CD4-positive, alpha-beta memory T cell (primary cell): ENCODE results near the gene BTF3. TPM values are rescaled to one million over a fixed set of nuclear protein-coding genes. Genes with fewer than 3 reads are reported as not detected.
A peak's percentile ranks its signal among the peaks of the same experiment; 100 is the strongest.

ENCODE experiments used
- CTCF ChIA-PET: fragments of 350-600 bp; sonication (Branson Sonifier 250); formaldehyde crosslinking; loops from one replicate; lab custom pipeline; 2021; ENCODE audit warnings: inconsistent platforms; ENCODE audit not compliant: partially characterized antibody; lab: Charles Lee
- POLR2A ChIA-PET: fragments of 350-600 bp; sonication (Branson Sonifier 250); formaldehyde crosslinking; loops from one replicate; lab custom pipeline; 2021; ENCODE audit not compliant: partially characterized antibody; lab: Charles Lee
- DNase-seq, 5 donors: peaks; one replicate each; pipeline versions ENCODE4 v3.0.0 to v3.0.0-alpha.2; 2020 to 2022; ENCODE audit warnings: mixed read lengths in 1 of 5
- H3K27ac ChIP-seq: one replicate; pipeline ENCODE4 v1.7.0; 2013; ENCODE audit warnings: low read depth, low read length
- H3K27me3 ChIP-seq: 2 replicates; pipeline ENCODE4 v1.7.0; 2013; ENCODE audit warnings: mild to moderate bottlenecking, low read length, moderate library complexity; ENCODE audit not compliant: insufficient read depth
- H3K36me3 ChIP-seq: 2 replicates; pipeline ENCODE4 v1.7.0; 2013; ENCODE audit warnings: mild to moderate bottlenecking, low read length, moderate library complexity; ENCODE audit not compliant: insufficient read depth
- H3K4me1 ChIP-seq: 2 replicates; pipeline ENCODE4 v1.7.0; 2013; ENCODE audit warnings: mild to moderate bottlenecking, low read length, moderate library complexity; ENCODE audit not compliant: insufficient read depth
- H3K4me3 ChIP-seq, 2 donors: one replicate each; pipeline ENCODE4 v1.7.0; 2013; ENCODE audit warnings: low read length in 2 of 2, mild to moderate bottlenecking in 1 of 2
- H3K9me3 ChIP-seq, 2 donors: one replicate each; pipeline ENCODE4 v1.7.0; 2013; ENCODE audit warnings: low read length in 2 of 2, control low read depth in 1 of 2; ENCODE audit not compliant: control insufficient read depth in 1 of 2
- H3K27ac Mint-ChIP-seq, 7 donors: one replicate each; pipeline ENCODE4 v1.8.0; 2020 to 2021; ENCODE audit warnings: mixed read lengths in 7 of 7, mild to moderate bottlenecking in 6 of 7, inconsistent platforms in 3 of 7, moderate library complexity in 3 of 7
- H3K27me3 Mint-ChIP-seq, 2 donors: one replicate each; pipeline ENCODE4 v1.8.0; 2020 to 2021; ENCODE audit warnings: mixed read lengths in 2 of 2
- H3K36me3 Mint-ChIP-seq, 2 donors: one replicate each; pipeline ENCODE4 v1.8.0; 2020 to 2021; ENCODE audit warnings: mixed read lengths in 2 of 2, inconsistent platforms in 1 of 2, mild to moderate bottlenecking in 1 of 2
- H3K4me1 Mint-ChIP-seq, 4 donors: one replicate each; pipeline ENCODE4 v1.8.0; 2020 to 2021; ENCODE audit warnings: mixed read lengths in 4 of 4, mild to moderate bottlenecking in 1 of 4
- H3K4me3 Mint-ChIP-seq, 8 donors: one replicate each; pipeline ENCODE4 v1.8.0; 2020 to 2021; ENCODE audit warnings: mixed read lengths in 8 of 8, mild to moderate bottlenecking in 7 of 8, moderate library complexity in 6 of 8, inconsistent platforms in 3 of 8
- H3K9me3 Mint-ChIP-seq, 8 donors: one replicate each; pipeline ENCODE4 v1.8.0; 2020 to 2021; ENCODE audit warnings: mixed read lengths in 8 of 8, mild to moderate bottlenecking in 5 of 8, inconsistent platforms in 3 of 8, moderate library complexity in 1 of 8
- intact Hi-C: fragments of 100-400 bp; cut with micrococcal nuclease; formaldehyde crosslinking; loops from one replicate; pipeline ENCODE4 v1.15.1; 2023
- polyA plus RNA-seq, 2 donors: library from polyadenylated mRNA; unstranded; fragments of 300-500 nt; fragmentation: Illumina TruSeq; gene quantifications; one replicate each; pipeline ENCODE4 v1.2.3, GENCODE V29; 2021
- total RNA-seq, 2 experiments: library from RNA; stranded (reverse); gene quantifications; one replicate each; pipeline ENCODE4 v1.2.3, GENCODE V29; 2021

Gene BTF3
- total and polyA plus RNA-seq, 4 experiments from 2014 or later = 538 to 779 (median 657) TPM

GRCh38 chr5:73493421-73493820 is 4.8 kb upstream of the BTF3 start:
- Mint-ChIP-seq H3K27me3 (peaks cover 14 to 24% of the 10 kb centered on the region in 2 donors), H3K9me3 (no peaks in the 10 kb centered on the region), H3K27ac (no peak overlapping the region), H3K36me3 (peaks cover 0 to 5% of the 10 kb centered on the region in 2 donors), H3K4me3 (no peak overlapping the region), H3K4me1 (peaks cover 4 to 10% (median 8%) of the 10 kb centered on the region in 4 donors)
- peaks cover 9% of the 10 kb centered on the region for H3K4me1 ChIP-seq
- H3K4me3 ChIP-seq = no peak overlapping the region
- POLR2A ChIA-PET = no interaction called here
- no peaks in the 10 kb centered on the region for H3K9me3 ChIP-seq
- H3K27me3 ChIP-seq = no peaks in the 10 kb centered on the region
- intact Hi-C loops = no loop called here
- H3K36me3 ChIP-seq = no peaks in the 10 kb centered on the region
- CTCF ChIA-PET = no interaction called here
- DNase-seq = no peak
- H3K27ac ChIP-seq = no peak overlapping the region

GRCh38 chr5:73494721-73495120 is 3.5 kb upstream of the BTF3 start:
- POLR2A ChIA-PET = no interaction called here
- Mint-ChIP-seq H3K27ac (no peak overlapping the region), H3K9me3 (no peaks in the 10 kb centered on the region), H3K4me1 (peaks cover 11 to 21% (median 16%) of the 10 kb centered on the region in 4 donors), H3K27me3 (peaks cover 14 to 19% of the 10 kb centered on the region in 2 donors), H3K4me3 (no peak overlapping the region), H3K36me3 (peaks cover 0 to 16% of the 10 kb centered on the region in 2 donors)
- intact Hi-C loops = no loop called here
- CTCF ChIA-PET = interaction anchor here (0.6 kb wide), 1 partner anchor 39 kb away, joined by 3 read pairs; no protein-coding TSS in a partner anchor
- no peaks in the 10 kb centered on the region for H3K36me3 ChIP-seq
- DNase-seq = no peak
- no peaks in the 10 kb centered on the region for H3K9me3 ChIP-seq
- no peaks in the 10 kb centered on the region for H3K27me3 ChIP-seq
- H3K4me3 ChIP-seq = no peak overlapping the region
- no peak overlapping the region for H3K27ac ChIP-seq
- peaks cover 18% of the 10 kb centered on the region for H3K4me1 ChIP-seq

GRCh38 chr5:73495772-73496335 is 2.4 kb upstream of the BTF3 start:
- ChIA-PET POLR2A (interaction anchor here (4.7 kb wide), 1 partner anchor 69 kb away, joined by 45 read pairs; the partner anchor contains the start of genes ANKRA2 and UTP15), CTCF (interaction anchor here (1.2 to 2.4 kb wide), 2 partner anchors 42 to 45 kb away, joined by 3 to 9 read pairs; no protein-coding TSS in a partner anchor)
- H3K36me3 Mint-ChIP-seq = peaks cover under 1 to 21% of the 10 kb centered on the region in 2 donors

GRCh38 chr5:73496984-73497457 is 1.2 kb upstream of the BTF3 start:
- Histone ChIP-seq H3K27me3 (no peaks in the 10 kb centered on the region), H3K9me3 (no peaks in the 10 kb centered on the region), H3K4me1 (peaks cover 38% of the 10 kb centered on the region), H3K27ac (no peak overlapping the region), H3K36me3 (peaks cover 5% of the 10 kb centered on the region), H3K4me3 (no peak overlapping the region)
- intact Hi-C loops = no loop called here
- POLR2A ChIA-PET = interaction anchor here (1.3 to 4.7 kb wide), 4 partner anchors 49 to 1840 kb away, joined by 3 to 45 read pairs (median 4); partner anchors contain the start of genes ANKRA2, FOXD1, HMGCR and UTP15
- peaks cover 11 to 27% of the 10 kb centered on the region in 2 donors for H3K36me3 Mint-ChIP-seq
- H3K4me1 Mint-ChIP-seq = peaks cover 25 to 41% (median 31%) of the 10 kb centered on the region in 4 donors
- H3K9me3 Mint-ChIP-seq = no peaks in the 10 kb centered on the region
- no peak for DNase-seq
- peak overlapping the region in 4 of 7 donors; percentile 99 for H3K27ac Mint-ChIP-seq
- peak overlapping the region in 5 of 8 donors; percentile 43 to 98 (median 95) for H3K4me3 Mint-ChIP-seq
- peaks cover 14 to 16% of the 10 kb centered on the region in 2 donors for H3K27me3 Mint-ChIP-seq
- CTCF ChIA-PET = interaction anchor here (1.2 to 2.4 kb wide), 2 partner anchors 40 to 46 kb away, joined by 3 to 9 read pairs; no protein-coding TSS in a partner anchor

More at GRCh38 chr5:73495772-73496335, 2.4 kb upstream of the BTF3 start:
- intact Hi-C loops = no loop called here
- Histone ChIP-seq H3K27me3 (no peaks in the 10 kb centered on the region), H3K4me3 (no peak overlapping the region), H3K9me3 (no peaks in the 10 kb centered on the region), H3K27ac (no peak overlapping the region), H3K4me1 (peaks cover 29% of the 10 kb centered on the region), H3K36me3 (peaks cover 5% of the 10 kb centered on the region)
- Mint-ChIP-seq H3K27ac (no peak overlapping the region), H3K27me3 (peaks cover 14 to 19% of the 10 kb centered on the region in 2 donors), H3K9me3 (no peaks in the 10 kb centered on the region), H3K4me3 (no peak overlapping the region), H3K4me1 (peaks cover 19 to 33% (median 24%) of the 10 kb centered on the region in 4 donors)
- no peak for DNase-seq

GRCh38 chr5:73497497-73498056 is 665 bp upstream of the BTF3 start:
- Histone ChIP-seq H3K9me3 (no peaks in the 10 kb centered on the region), H3K4me1 (peaks cover 38% of the 10 kb centered on the region), H3K36me3 (peaks cover 9% of the 10 kb centered on the region), H3K27ac (peak overlapping the region; percentile 97), H3K4me3 (peak overlapping the region; percentile 77 to 91), H3K27me3 (no peaks in the 10 kb centered on the region)
- peaks cover 12 to 13% of the 10 kb centered on the region in 2 donors for H3K27me3 Mint-ChIP-seq
- H3K4me3 Mint-ChIP-seq = peak overlapping the region; percentile 95 to 99 (median 98)
- H3K36me3 Mint-ChIP-seq = peaks cover 16 to 32% of the 10 kb centered on the region in 2 donors
- CTCF ChIA-PET = interaction anchor here (2.4 kb wide), 1 partner anchor 46 kb away, joined by 9 read pairs; no protein-coding TSS in a partner anchor
- POLR2A ChIA-PET = interaction anchor here (0.6 to 4.7 kb wide), 12 partner anchors 11 to 1839 kb away, joined by 3 to 45 read pairs (median 4); partner anchors contain the start of genes ANKRA2, FOXD1, HMGCR and UTP15
- no peaks in the 10 kb centered on the region for H3K9me3 Mint-ChIP-seq
- peaks cover 30 to 47% (median 36%) of the 10 kb centered on the region in 4 donors for H3K4me1 Mint-ChIP-seq
- peak overlapping the region; percentile 99 to 100 (median 99) for H3K27ac Mint-ChIP-seq
- intact Hi-C loops = loop anchor here (1.0 kb wide), 2 partner anchors 46 to 68 kb away; partner anchors contain the start of genes ANKRA2 and UTP15
- peak in 1 of 5 donors; percentile 1 for DNase-seq

GRCh38 chr5:73499187-73499586 is 945 bp downstream of the BTF3 start:
- Mint-ChIP-seq H3K27ac (peak overlapping the region; percentile 99 to 100 (median 99)), H3K27me3 (peaks cover 2 to 3% of the 10 kb centered on the region in 2 donors), H3K36me3 (peaks cover 25 to 49% of the 10 kb centered on the region in 2 donors), H3K4me3 (peak overlapping the region; percentile 95 to 99 (median 98)), H3K9me3 (no peaks in the 10 kb centered on the region), H3K4me1 (peaks cover 30 to 49% (median 37%) of the 10 kb centered on the region in 4 donors)
- Histone ChIP-seq H3K4me3 (peak overlapping the region; percentile 77 to 91), H3K36me3 (peaks cover 23% of the 10 kb centered on the region), H3K9me3 (no peaks in the 10 kb centered on the region), H3K4me1 (peaks cover 38% of the 10 kb centered on the region), H3K27ac (peak overlapping the region; percentile 97), H3K27me3 (no peaks in the 10 kb centered on the region)
- DNase-seq = peak in 1 of 5 donors; percentile 1
- CTCF ChIA-PET = interaction anchor here (0.9 to 1.3 kb wide), 4 partner anchors 24 to 543 kb away, joined by 3 to 4 read pairs (median 3); partner anchors contain the start of gene FCHO2
- intact Hi-C loops = no loop called here
- POLR2A ChIA-PET = interaction anchor here (1.1 to 4.7 kb wide), 8 partner anchors 8 to 1180 kb away, joined by 3 to 45 read pairs (median 5); partner anchors contain the start of genes ANKRA2, MRPS27, PTCD2 and UTP15
